ENCODE results near the gene EDEM1. TPM values are rescaled to one million over a fixed set of nuclear protein-coding genes. Genes with fewer than 3 reads are reported as not detected.

Gene EDEM1
- total and polyA plus RNA-seq, 2 donors (not counting 1 experiment from before 2014, with no cell fraction given), result 58.3 to 167 TPM

DNA sequence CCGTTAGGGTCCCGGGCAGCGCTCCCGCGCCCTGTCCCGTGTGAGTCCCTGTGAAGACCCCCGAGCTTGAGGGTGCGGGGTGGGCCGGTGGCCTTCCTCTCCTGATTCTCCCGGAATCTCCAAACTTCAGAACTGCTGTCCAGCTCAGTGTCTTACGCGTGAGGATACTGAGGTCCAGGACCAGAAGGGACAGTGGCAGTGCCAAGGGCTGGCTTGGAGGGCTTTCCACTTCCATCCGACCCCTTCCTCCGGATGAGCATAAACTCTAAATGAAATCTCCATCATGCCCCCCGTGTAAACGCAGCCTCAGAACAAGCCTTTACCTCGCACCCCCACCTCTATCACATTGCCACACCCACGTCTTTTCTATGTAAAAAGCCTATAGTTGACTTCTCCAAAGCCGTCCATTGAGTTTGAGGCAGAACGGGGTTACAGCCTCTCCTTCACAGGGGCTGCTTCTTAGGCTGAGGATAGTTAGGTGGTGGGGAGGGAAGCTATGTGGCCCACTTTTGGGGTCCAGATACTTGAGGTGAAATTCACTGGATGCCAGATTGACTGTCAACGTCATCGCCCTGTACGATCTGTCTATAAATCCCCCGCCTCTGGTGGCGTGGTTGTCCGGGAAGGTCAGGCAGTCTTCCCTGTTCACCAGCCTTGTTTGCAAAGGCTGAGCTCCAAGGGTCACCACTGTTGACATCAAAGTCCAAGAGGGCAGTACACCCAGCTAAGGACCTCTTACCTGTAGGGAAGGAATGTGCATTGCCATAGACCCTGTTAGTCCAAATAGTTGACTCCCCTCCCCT lies 1.1 kb downstream of the EDEM1 start:
- H3K9ac ChIP-seq (ENCODE audit: low read length), result peak overlapping the region; percentile 84
- ATAC-seq (ENCODE audit: low read depth), result peak; percentile 11
- peak overlapping the region; percentile 91 to 99 (median 94) for H3K4me3 ChIP-seq (ENCODE audit: control extremely low read depth in 1 of 5, extremely low read depth in 1 of 5, insufficient read depth in 1 of 5, low read depth in 2 of 5, low read length in 4 of 5)
- peak overlapping the region; percentile 93 for H3K4me2 ChIP-seq (replicated peaks; ENCODE audit: low read depth, low read length, poor library complexity, severe bottlenecking)
- H3K36me3 ChIP-seq (replicated peaks in 1 of 2; ENCODE audit: control extremely low read depth in 1 of 2, control insufficient read depth in 1 of 2, extremely low read depth in 1 of 2, insufficient read depth in 2 of 2, low read length in 1 of 2), result peaks cover 0 to under 1% of the 10 kb centered on the region in 2 experiments
- H3K27ac Mint-ChIP-seq, result peak overlapping the region; percentile 99
- no peaks in the 10 kb centered on the region for H3K9me3 ChIP-seq (ENCODE audit: control extremely low read depth in 1 of 3, control insufficient read depth in 2 of 3, insufficient read depth in 1 of 3, low read length in 2 of 3)
- no peaks in the 10 kb centered on the region for H3K9me3 Mint-ChIP-seq (ENCODE audit: insufficient read depth)
- peaks cover 4% of the 10 kb centered on the region for H4K20me1 ChIP-seq (ENCODE audit: control insufficient read depth, insufficient read depth, low read length, poor library complexity, severe bottlenecking)
- peaks cover 79% of the 10 kb centered on the region for H3K79me2 ChIP-seq (ENCODE audit: control insufficient read depth, insufficient read depth, low read length)
- H3K4me1 Mint-ChIP-seq, result peaks cover 71% of the 10 kb centered on the region
- ChIA-PET CTCF (interaction anchor here (1.0 to 3.5 kb wide), 6 partner anchors 9 to 66 kb away, joined by 4 to 17 read pairs (median 7); no protein-coding TSS in a partner anchor), POLR2A (interaction anchor here (0.6 to 4.9 kb wide), 8 partner anchors 9 to 210 kb away, joined by 3 to 58 read pairs (median 5); partner anchors contain the start of gene ARL8B)
- intact Hi-C loops (cut with micrococcal nuclease), result loop anchor here (2.0 to 5.0 kb wide), 4 partner anchors 16 to 886 kb away; partner anchors contain the start of genes ITPR1 and SETMAR
- no peaks in the 10 kb centered on the region for H3K27me3 ChIP-seq (replicated peaks in 1 of 4; ENCODE audit: control extremely low read depth in 1 of 4, control insufficient read depth in 3 of 4, insufficient read depth in 4 of 4, low read length in 3 of 4)
- WGBS (ENCODE audit: insufficient coverage), result 8% methylated on average over 25 of the region's 26 CpGs
- H2AFZ ChIP-seq (ENCODE audit: insufficient read depth, low read depth, low read length, poor library complexity, severe bottlenecking), result peak overlapping the region; percentile 60
- H3K4me3 Mint-ChIP-seq, result peak overlapping the region; percentile 98
- H3K27me3 Mint-ChIP-seq, result no peaks in the 10 kb centered on the region
- peaks cover 67 to 73% of the 10 kb centered on the region in 2 donors for H3K4me1 ChIP-seq (ENCODE audit: control insufficient read depth in 2 of 2, insufficient read depth in 2 of 2, low read length in 2 of 2)
- peak; percentile 76 for DNase-seq
- TF ChIP-seq, protein P1, sequence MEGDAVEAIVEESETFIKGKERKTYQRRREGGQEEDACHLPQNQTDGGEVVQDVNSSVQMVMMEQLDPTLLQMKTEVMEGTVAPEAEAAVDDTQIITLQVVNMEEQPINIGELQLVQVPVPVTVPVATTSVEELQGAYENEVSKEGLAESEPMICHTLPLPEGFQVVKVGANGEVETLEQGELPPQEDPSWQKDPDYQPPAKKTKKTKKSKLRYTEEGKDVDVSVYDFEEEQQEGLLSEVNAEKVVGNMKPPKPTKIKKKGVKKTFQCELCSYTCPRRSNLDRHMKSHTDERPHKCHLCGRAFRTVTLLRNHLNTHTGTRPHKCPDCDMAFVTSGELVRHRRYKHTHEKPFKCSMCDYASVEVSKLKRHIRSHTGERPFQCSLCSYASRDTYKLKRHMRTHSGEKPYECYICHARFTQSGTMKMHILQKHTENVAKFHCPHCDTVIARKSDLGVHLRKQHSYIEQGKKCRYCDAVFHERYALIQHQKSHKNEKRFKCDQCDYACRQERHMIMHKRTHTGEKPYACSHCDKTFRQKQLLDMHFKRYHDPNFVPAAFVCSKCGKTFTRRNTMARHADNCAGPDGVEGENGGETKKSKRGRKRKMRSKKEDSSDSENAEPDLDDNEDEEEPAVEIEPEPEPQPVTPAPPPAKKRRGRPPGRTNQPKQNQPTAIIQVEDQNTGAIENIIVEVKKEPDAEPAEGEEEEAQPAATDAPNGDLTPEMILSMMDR (IDR thresholded peaks at IDR 0.05), result no peak
- TF ChIP-seq EZH2 (IDR thresholded peaks at IDR 0.05; ENCODE audit: borderline replicate concordance, insufficient read depth, low read depth, low read length, poor library complexity, severe bottlenecking), result no peak
- H3K27ac ChIP-seq (ENCODE audit: low read length in 2 of 2), result peak overlapping the region; percentile 94 to 96

All from B cell (primary cell).